ENCODE measurements around the gene SKP1. TPM values are rescaled to one million over a fixed set of nuclear protein-coding genes. Genes with fewer than 3 reads are reported as not detected.

The SKP1 gene
- total RNA-seq, 1 experiment from 2014 or later, result 348 TPM

DNA sequence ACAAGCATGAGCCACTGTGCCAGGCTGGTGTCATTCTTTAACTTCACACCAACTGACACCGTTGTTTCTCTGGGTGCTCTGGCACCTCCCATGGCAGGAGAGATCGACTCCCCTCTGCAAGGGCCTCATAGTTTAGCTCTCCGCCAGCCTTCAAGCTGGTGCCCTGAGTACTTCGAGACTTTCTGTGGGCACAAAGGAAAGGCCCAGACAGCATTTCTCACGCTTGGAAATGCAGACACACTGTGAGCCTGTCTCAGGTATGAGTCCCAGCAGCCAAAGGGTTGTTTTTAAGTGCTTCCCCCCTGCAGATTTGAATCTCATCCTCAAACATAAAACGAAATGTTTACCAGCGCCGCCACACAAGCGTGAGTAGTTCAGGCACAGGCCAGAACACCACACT lies 73.4 kb downstream of the SKP1 start:
- Histone ChIP-seq H3K23me2 (ENCODE audit: insufficient read length, low read depth, low read length, poor library complexity, severe bottlenecking) (no peaks in the 10 kb centered on the region), H3K9ac (ENCODE audit: extremely low read depth, insufficient read length, low read length) (no peak overlapping the region), H3K56ac (ENCODE audit: insufficient read length, low read depth, low read length) (no peak overlapping the region), H3K4ac (ENCODE audit: low read depth, low read length) (no peak overlapping the region), H2BK15ac (ENCODE audit: low read depth, low read length) (no peak overlapping the region), H3K79me2 (ENCODE audit: insufficient read depth, low read length) (no peaks in the 10 kb centered on the region), H4K91ac (ENCODE audit: insufficient read length, low read depth, low read length) (no peak overlapping the region), H3K14ac (ENCODE audit: insufficient read depth, low read length) (no peak overlapping the region), H4K20me1 (ENCODE audit: control insufficient read depth, insufficient read depth, insufficient read length) (no peaks in the 10 kb centered on the region), H2BK120ac (ENCODE audit: low read depth, low read length, poor library complexity, severe bottlenecking) (no peak overlapping the region), H3K4me1 (ENCODE audit: insufficient read depth, low read length) (no peaks in the 10 kb centered on the region), H3K18ac (ENCODE audit: insufficient read length, low read depth, low read length) (no peak overlapping the region), H2AFZ (ENCODE audit: low read length) (no peak overlapping the region), H2AK5ac (ENCODE audit: insufficient read length, low read length) (no peak overlapping the region), H4K5ac (ENCODE audit: insufficient read length, low read depth, low read length) (no peak overlapping the region), H3T11ph (ENCODE audit: low read length) (no peak overlapping the region), H4K8ac (replicated peaks; ENCODE audit: insufficient read length, low read depth, low read length) (no peak overlapping the region), H3K79me1 (ENCODE audit: insufficient read depth, low read depth, low read length, poor library complexity, severe bottlenecking) (no peaks in the 10 kb centered on the region), H2BK5ac (ENCODE audit: insufficient read length, low read length) (no peak overlapping the region), H3K27me3 (ENCODE audit: insufficient read depth, low read length) (peaks cover 5% of the 10 kb centered on the region; the same call in 1 of the 2 replicates), H2BK20ac (ENCODE audit: low read depth, low read length, poor library complexity, severe bottlenecking) (no peak overlapping the region), H3K4me2 (ENCODE audit: insufficient read depth, insufficient read length, low read length) (no peak overlapping the region), H2BK12ac (ENCODE audit: insufficient read length, low read depth, low read length) (no peak overlapping the region), H3K9me3 (ENCODE audit: control insufficient read depth, low read depth, low read length) (no peaks in the 10 kb centered on the region), H3K27ac (ENCODE audit: insufficient read length, low read depth, low read length) (no peak overlapping the region), H3K23ac (ENCODE audit: insufficient read length, low read depth, low read length) (no peak overlapping the region)
- TF ChIP-seq, protein P1, sequence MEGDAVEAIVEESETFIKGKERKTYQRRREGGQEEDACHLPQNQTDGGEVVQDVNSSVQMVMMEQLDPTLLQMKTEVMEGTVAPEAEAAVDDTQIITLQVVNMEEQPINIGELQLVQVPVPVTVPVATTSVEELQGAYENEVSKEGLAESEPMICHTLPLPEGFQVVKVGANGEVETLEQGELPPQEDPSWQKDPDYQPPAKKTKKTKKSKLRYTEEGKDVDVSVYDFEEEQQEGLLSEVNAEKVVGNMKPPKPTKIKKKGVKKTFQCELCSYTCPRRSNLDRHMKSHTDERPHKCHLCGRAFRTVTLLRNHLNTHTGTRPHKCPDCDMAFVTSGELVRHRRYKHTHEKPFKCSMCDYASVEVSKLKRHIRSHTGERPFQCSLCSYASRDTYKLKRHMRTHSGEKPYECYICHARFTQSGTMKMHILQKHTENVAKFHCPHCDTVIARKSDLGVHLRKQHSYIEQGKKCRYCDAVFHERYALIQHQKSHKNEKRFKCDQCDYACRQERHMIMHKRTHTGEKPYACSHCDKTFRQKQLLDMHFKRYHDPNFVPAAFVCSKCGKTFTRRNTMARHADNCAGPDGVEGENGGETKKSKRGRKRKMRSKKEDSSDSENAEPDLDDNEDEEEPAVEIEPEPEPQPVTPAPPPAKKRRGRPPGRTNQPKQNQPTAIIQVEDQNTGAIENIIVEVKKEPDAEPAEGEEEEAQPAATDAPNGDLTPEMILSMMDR (conservative IDR thresholded peaks at IDR 0.05), result no peak
- Mint-ChIP-seq H3K4me3 (no peak overlapping the region), H3K27me3 (ENCODE audit: low read depth) (peaks cover 62% of the 10 kb centered on the region), H3K27ac (no peak overlapping the region), H3K36me3 (ENCODE audit: insufficient read depth in 1 of 3, low read depth in 3 of 3) (no peaks in the 10 kb centered on the region), H3K4me1 (peaks cover 49 to 54% of the 10 kb centered on the region in 2 experiments), H3K9me3 (no peaks in the 10 kb centered on the region)
- no peak for DNase-seq
- WGBS (ENCODE audit: extremely low coverage, insufficient read length, low lambda C conversion rate), result no CpG with 5 or more reads among the region's 9 CpGs
